ENCODE data around the gene MT1F. TPM values are rescaled to one million over a fixed set of nuclear protein-coding genes. Genes with fewer than 3 reads are reported as not detected.

MT1F gene
- total and polyA plus RNA-seq, 2 of the 4 experiments (the other 2 are of a cell fraction), result 0.56 TPM; not detected in 1

DNA sequence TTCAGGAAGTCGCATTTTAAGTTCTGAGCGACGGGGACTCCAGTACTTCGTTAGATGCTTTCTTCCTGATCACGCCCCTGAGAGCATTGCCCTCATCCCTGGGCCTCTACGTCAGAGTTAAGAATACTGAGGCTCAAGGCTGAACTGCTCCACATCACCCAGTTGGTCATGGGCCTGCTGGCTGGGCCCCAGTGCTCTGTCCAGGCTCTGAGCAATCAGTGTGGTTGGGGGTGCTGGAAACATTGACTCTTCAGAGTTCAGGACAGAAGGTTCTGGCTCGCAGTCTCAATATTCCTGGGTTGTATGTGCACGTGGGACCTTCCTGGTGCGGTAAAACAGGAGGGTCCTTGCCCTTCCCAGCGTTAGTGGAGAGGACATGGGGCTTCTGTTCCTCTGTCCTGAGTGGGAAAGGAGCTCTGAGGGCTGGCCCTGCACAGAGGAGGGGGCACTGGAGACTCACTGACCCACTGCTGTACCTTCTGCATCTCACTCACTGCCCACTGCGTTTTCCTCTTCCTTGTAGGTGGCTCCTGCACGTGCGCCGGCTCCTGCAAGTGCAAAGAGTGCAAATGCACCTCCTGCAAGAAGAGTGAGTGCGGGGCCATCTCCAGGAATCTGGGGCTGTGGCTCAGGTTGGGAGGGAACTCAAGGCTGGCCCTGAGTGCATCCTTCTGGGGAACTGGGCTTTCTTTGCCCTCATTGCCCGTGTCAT, 31.7 kb upstream of the MT1F start:
- Histone ChIP-seq H3K18ac (ENCODE audit: low read depth, low read length) (peak overlapping the region; percentile 91), H3K4ac (ENCODE audit: low read depth, low read length) (peak overlapping the region; percentile 95), H2AK9ac (replicated peaks; ENCODE audit: low read depth, low read length, poor library complexity) (peak overlapping the region; percentile 97), H3K36me3 (ENCODE audit: control insufficient read depth, insufficient read depth, low read length) (no peaks in the 10 kb centered on the region), H4K5ac (ENCODE audit: low read depth, low read length) (peak overlapping the region; percentile 96), H3K14ac (replicated peaks; ENCODE audit: low read depth, low read length) (peak overlapping the region; percentile 96), H4K8ac (ENCODE audit: low read depth in 2 of 2, low read length in 2 of 2) (peak overlapping the region; percentile 90 to 98), H2BK20ac (ENCODE audit: low read depth, low read length) (peak overlapping the region; percentile 30; the same call in 1 of the 2 replicates), H3K23ac (ENCODE audit: low read depth, low read length) (peak overlapping the region; percentile 96), H4K91ac (ENCODE audit: insufficient read depth, low read depth, low read length) (peak overlapping the region; percentile 96), H3K4me3 (ENCODE audit: insufficient read depth, low read depth, low read length) (peak overlapping the region; percentile 51), H2BK120ac (ENCODE audit: low read depth, low read length) (peak overlapping the region; percentile 86), H2BK15ac (ENCODE audit: low read depth, low read length) (peak overlapping the region; percentile 52; the same call in 2 of the 3 replicates), H3K79me1 (ENCODE audit: low read depth in 1 of 2, low read length in 2 of 2) (peaks cover 3 to 13% of the 10 kb centered on the region in 2 experiments; a peak in 3 of 4 replicates), H3K27me3 (ENCODE audit: control insufficient read depth, insufficient read depth, low read length) (peaks cover 2% of the 10 kb centered on the region), H2AFZ (replicated peaks; ENCODE audit: low read length, poor library complexity) (peak overlapping the region; percentile 98), H3K56ac (ENCODE audit: extremely low read depth, insufficient read depth, low read length) (peak overlapping the region; percentile 88), H2BK5ac (ENCODE audit: low read depth, low read length, poor library complexity, severe bottlenecking) (peak overlapping the region; percentile 92), H3K27ac (ENCODE audit: insufficient read depth, low read length) (peak overlapping the region; percentile 85), H3K9me3 (ENCODE audit: control insufficient read depth, insufficient read depth, low read length) (no peaks in the 10 kb centered on the region), H3K9ac (ENCODE audit: low read depth, low read length) (peak overlapping the region; percentile 84), H4K20me1 (ENCODE audit: insufficient read depth, low read length) (no peaks in the 10 kb centered on the region), H2AK5ac (ENCODE audit: low read depth, low read length) (peak overlapping the region; percentile 62), H3K4me2 (ENCODE audit: low read depth, low read length) (peak overlapping the region; percentile 94), H3K9me1 (ENCODE audit: insufficient read depth, low read length) (peaks cover 4% of the 10 kb centered on the region; the same call in 1 of the 2 replicates), H3K4me1 (ENCODE audit: control insufficient read depth, insufficient read depth, low read length) (peaks cover 17% of the 10 kb centered on the region)
- ChIA-PET CTCF (no interaction called here), POLR2A (ENCODE audit: unreplicated experiment) (interaction anchor here (0.6 to 3.8 kb wide), 3 partner anchors 9 to 409 kb away, joined by 3 to 37 read pairs (median 12); partner anchors contain the start of gene MT2A)
- 0 out of 2 replicates have a peak, but pooled peaks have one; percentile 34 for TF ChIP-seq MXI1 (IDR thresholded peaks at IDR 0.05; ENCODE audit: borderline replicate concordance, low read depth, low read length)
- TF ChIP-seq POLR2A (IDR thresholded peaks at IDR 0.05; ENCODE audit: low read depth, low read length), result peak; percentile 18
- TF ChIP-seq, protein P1, sequence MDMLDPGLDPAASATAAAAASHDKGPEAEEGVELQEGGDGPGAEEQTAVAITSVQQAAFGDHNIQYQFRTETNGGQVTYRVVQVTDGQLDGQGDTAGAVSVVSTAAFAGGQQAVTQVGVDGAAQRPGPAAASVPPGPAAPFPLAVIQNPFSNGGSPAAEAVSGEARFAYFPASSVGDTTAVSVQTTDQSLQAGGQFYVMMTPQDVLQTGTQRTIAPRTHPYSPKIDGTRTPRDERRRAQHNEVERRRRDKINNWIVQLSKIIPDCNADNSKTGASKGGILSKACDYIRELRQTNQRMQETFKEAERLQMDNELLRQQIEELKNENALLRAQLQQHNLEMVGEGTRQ (IDR thresholded peaks at IDR 0.05; ENCODE audit: low read depth, low read length), result 0 out of 2 replicates have a peak, but pooled peaks have one; percentile 7
- 0 out of 2 replicates have a peak, but pooled peaks have one; percentile 19 for TF ChIP-seq FOS (IDR thresholded peaks at IDR 0.05; ENCODE audit: low read depth, low read length)
- TF ChIP-seq MAZ (IDR thresholded peaks at IDR 0.05; ENCODE audit: borderline replicate concordance, low read depth, low read length), result peak; percentile 29; the same call in 1 of the 2 replicates
- TF ChIP-seq CHD1 (IDR thresholded peaks at IDR 0.05; ENCODE audit: low read depth, low read length), result no peak
- TF ChIP-seq NFE2L2 (IDR thresholded peaks at IDR 0.05; ENCODE audit: low read depth, low read length), result no peak
- dilution Hi-C loops (cut with HindIII; ENCODE audit: low sequenced_read_pairs, unreplicated experiment) (no loop called here), intact Hi-C loops (cut with micrococcal nuclease) (loop anchor here (2.0 to 5.0 kb wide), 2 partner anchors 17 to 56 kb away; partner anchors contain the start of genes MT1X and MT2A), in situ Hi-C loops (cut with MboI; ENCODE audit: low sequenced_read_pairs) (no loop called here)
- TSS peak; percentile 98 for BruUV-seq (replicated peaks)
- DNase-seq, result peak; percentile 86
- ATAC-seq (ENCODE audit: low read depth), result peak; percentile 70
- WGBS, 2 experiments (ENCODE audit: extremely low coverage in 2 of 2, insufficient read length in 1 of 2), result 20% methylated on average over 4 of the region's 16 CpGs; no CpG with 5 or more reads in 1 of the 2 experiments
